ENCODE results near the gene KCTD15. TPM values are rescaled to one million over a fixed set of nuclear protein-coding genes. Genes with fewer than 3 reads are reported as not detected.

The KCTD15 gene
- total RNA-seq, 4 donors from 2014 or later: 6.7 to 51.0 (median 22.1) TPM

- no peaks in the 10 kb centered on the region for H3K27me3 ChIP-seq
- 46 to 51% methylated on average over 21 to 26 of the region's 26 CpGs for WGBS, 2 donors
- no peak for DNase-seq (ENCODE audit: low spot score in 2 of 2)
- no peaks in the 10 kb centered on the region for H3K4me1 ChIP-seq
- no peak overlapping the region for H3K4me3 ChIP-seq
- H3K9me3 ChIP-seq: no peaks in the 10 kb centered on the region
- H3K27ac ChIP-seq: no peak overlapping the region
- no peaks in the 10 kb centered on the region for H3K36me3 ChIP-seq
- TF ChIP-seq POLR2A (IDR thresholded peaks at IDR 0.05) (no peak), EP300 (IDR thresholded peaks at IDR 0.05) (no peak)
Observed at GRCh38 chr19:33755099-33756035, 41.3 kb upstream of the KCTD15 start.

- Histone ChIP-seq H3K4me3 (no peak overlapping the region), H3K4me1 (no peaks in the 10 kb centered on the region), H3K27me3 (no peaks in the 10 kb centered on the region), H3K9me3 (no peaks in the 10 kb centered on the region), H3K36me3 (no peaks in the 10 kb centered on the region), H3K27ac (no peak overlapping the region)
- WGBS, 2 donors: 84 to 88% methylated on average over 11 of the region's 11 CpGs
- no peak for TF ChIP-seq CTCF (IDR thresholded peaks at IDR 0.05)
- TF ChIP-seq EP300 (IDR thresholded peaks at IDR 0.05): no peak
- TF ChIP-seq POLR2A (IDR thresholded peaks at IDR 0.05): no peak
- no peak for DNase-seq (ENCODE audit: low spot score in 2 of 2)
Observed at GRCh38 chr19:33756177-33756576, 40.5 kb upstream of the KCTD15 start.

GRCh38 chr19:33758541-33759013 lies 38.1 kb upstream of the KCTD15 start:
- Histone ChIP-seq H3K9me3 (no peaks in the 10 kb centered on the region), H3K36me3 (no peaks in the 10 kb centered on the region), H3K27ac (no peak overlapping the region), H3K4me1 (no peaks in the 10 kb centered on the region), H3K4me3 (no peak overlapping the region), H3K27me3 (no peaks in the 10 kb centered on the region)
- no peak for TF ChIP-seq POLR2A (IDR thresholded peaks at IDR 0.05)
- WGBS, 2 donors: 31 to 38% methylated on average over 12 of the region's 12 CpGs
- DNase-seq (ENCODE audit: low spot score in 2 of 2): no peak

- DNase-seq (ENCODE audit: low spot score in 2 of 2): no peak
Observed at GRCh38 chr19:33759356-33759755, 37.3 kb upstream of the KCTD15 start.

GRCh38 chr19:33763633-33764371 lies 32.9 kb upstream of the KCTD15 start:
- Histone ChIP-seq H3K4me1 (no peaks in the 10 kb centered on the region), H3K27me3 (no peaks in the 10 kb centered on the region), H3K27ac (no peak overlapping the region), H3K36me3 (no peaks in the 10 kb centered on the region), H3K9me3 (no peaks in the 10 kb centered on the region), H3K4me3 (no peak overlapping the region)
- 62 to 72% methylated on average over 11 of the region's 11 CpGs for WGBS, 2 donors
- TF ChIP-seq EP300 (IDR thresholded peaks at IDR 0.05): no peak
- no peak for TF ChIP-seq POLR2A (IDR thresholded peaks at IDR 0.05)
- TF ChIP-seq CTCF (IDR thresholded peaks at IDR 0.05): no peak
- DNase-seq (ENCODE audit: low spot score in 2 of 2): no peak

More at GRCh38 chr19:33759356-33759755, 37.3 kb upstream of the KCTD15 start:
- no peaks in the 10 kb centered on the region for H3K27me3 ChIP-seq
- no peaks in the 10 kb centered on the region for H3K4me1 ChIP-seq
- no peak for TF ChIP-seq POLR2A (IDR thresholded peaks at IDR 0.05)
- no peak for TF ChIP-seq EP300 (IDR thresholded peaks at IDR 0.05)
- no peak for TF ChIP-seq CTCF (IDR thresholded peaks at IDR 0.05)
- no peak overlapping the region for H3K27ac ChIP-seq
- H3K4me3 ChIP-seq: no peak overlapping the region
- no peaks in the 10 kb centered on the region for H3K36me3 ChIP-seq
- WGBS, 2 donors: 82 to 87% methylated on average over 7 of the region's 7 CpGs
- H3K9me3 ChIP-seq: no peaks in the 10 kb centered on the region

- Histone ChIP-seq H3K9me3 (no peaks in the 10 kb centered on the region), H3K27ac (no peak overlapping the region), H3K4me3 (no peak overlapping the region), H3K36me3 (no peaks in the 10 kb centered on the region), H3K27me3 (peaks cover 0 to 24% of the 10 kb centered on the region in 2 donors), H3K4me1 (no peaks in the 10 kb centered on the region)
- WGBS, 2 donors: 74 to 78% methylated on average over 11 to 13 of the region's 13 CpGs
- TF ChIP-seq EP300 (IDR thresholded peaks at IDR 0.05) (no peak), POLR2A (IDR thresholded peaks at IDR 0.05) (no peak), CTCF (IDR thresholded peaks at IDR 0.05) (no peak)
- DNase-seq (ENCODE audit: low spot score in 2 of 2): no peak
Observed at GRCh38 chr19:33766623-33767022, 30.0 kb upstream of the KCTD15 start.

Data from tibial nerve (tissue), 4 donors.